ENCODE results near the gene POU6F2. TPM values are rescaled to one million over a fixed set of nuclear protein-coding genes. Genes with fewer than 3 reads are reported as not detected.

Gene POU6F2
- total RNA-seq, 1 experiment from 2014 or later: not detected

GRCh38 chr7:39069896-39070881, 92.5 kb downstream of the POU6F2 start:
- no peak for DNase-seq (ENCODE audit: low spot score)

- DNase-seq (ENCODE audit: low spot score): no peak
These were observed 93.4 kb downstream of the POU6F2 start for GRCh38 chr7:39071116-39071515.

- DNase-seq (ENCODE audit: low spot score): no peak
These were observed 95.7 kb downstream of the POU6F2 start for GRCh38 chr7:39073432-39073831.

DNA sequence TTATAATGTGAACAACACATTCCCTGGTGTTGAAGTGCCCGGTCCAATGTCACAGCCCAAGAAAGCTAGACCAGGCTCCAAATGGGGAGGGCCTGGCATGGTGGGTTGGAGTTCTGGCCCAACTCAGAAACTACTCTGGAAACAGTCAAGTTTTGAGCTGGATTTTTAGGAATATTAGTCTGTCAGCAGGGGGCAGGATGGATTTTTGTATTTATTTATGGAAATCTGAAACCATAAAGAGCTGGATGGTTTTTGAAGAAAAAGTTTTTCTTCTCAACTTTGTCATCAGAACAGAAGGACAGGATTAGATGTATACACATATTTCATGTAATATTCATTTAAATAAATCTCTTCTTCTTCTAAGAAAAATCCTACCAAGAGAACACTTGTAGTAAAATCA, 97.5 kb downstream of the POU6F2 start:
- DNase-seq (ENCODE audit: low spot score): peak; percentile 8

DNA sequence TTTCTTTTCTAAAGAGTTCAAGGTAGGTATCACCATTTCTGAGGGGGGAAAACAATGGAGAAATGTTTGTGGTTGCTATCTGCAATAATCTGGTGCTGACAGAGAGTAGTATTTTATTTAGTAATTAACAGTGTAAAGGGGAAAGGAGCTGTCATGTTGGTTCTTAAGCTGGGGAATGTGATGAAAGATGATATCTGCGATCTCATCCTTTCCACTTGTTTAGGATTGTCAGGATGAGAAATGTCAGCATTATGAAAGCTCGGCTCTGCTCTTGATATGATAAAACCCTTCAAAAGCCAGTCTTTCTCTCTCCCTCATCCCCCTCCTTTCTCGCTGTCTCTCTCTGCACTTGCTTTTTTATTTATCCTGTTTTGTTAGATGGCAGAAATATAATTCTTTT, 106.1 kb downstream of the POU6F2 start:
- no peak for DNase-seq (ENCODE audit: low spot score)

DNA sequence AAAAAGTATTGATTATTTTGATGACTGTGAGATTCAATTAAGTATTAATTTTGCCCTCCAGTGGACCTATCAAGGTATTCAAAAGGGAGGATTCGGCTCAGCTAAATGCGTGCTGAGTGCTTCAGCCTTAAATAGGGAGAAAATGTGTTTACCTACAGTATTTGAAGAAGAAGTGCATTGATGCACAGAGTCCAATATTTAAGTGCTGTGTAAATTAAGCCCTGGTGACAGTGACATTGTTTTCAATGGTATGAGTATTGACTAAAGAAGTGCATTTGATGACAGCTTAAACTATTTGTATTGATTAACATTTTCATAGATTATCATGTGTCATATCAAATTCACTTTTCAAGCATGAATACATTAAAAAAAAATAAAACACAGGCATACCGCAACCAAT, 106.6 kb downstream of the POU6F2 start:
- DNase-seq (ENCODE audit: low spot score): no peak

DNA sequence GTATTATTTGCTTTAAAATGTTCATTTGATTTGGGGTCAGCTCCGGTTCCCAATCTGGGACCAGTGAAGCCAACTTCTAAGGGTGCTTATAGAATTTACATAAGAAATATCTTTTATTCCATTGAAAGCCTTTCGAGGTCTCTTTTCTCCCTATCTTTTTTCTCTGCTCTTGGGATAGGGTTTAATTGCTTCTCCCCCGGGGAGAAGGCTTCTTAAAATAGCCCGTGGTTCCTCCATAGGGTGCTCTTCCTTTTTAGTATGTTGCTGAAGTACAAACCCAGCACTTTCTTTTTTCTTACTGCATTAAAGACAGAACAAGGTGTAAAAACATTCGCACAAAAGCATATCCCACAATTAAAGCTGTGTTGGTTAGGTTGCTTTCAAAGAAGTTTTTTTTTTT, 107.5 kb downstream of the POU6F2 start:
- DNase-seq (ENCODE audit: low spot score): no peak

- peak; percentile 52 for DNase-seq (ENCODE audit: low spot score)
These were observed 107.9 kb downstream of the POU6F2 start for GRCh38 chr7:39085590-39086049.

GRCh38 chr7:39086638-39087360, 109.1 kb downstream of the POU6F2 start:
- DNase-seq (ENCODE audit: low spot score): no peak

DNA sequence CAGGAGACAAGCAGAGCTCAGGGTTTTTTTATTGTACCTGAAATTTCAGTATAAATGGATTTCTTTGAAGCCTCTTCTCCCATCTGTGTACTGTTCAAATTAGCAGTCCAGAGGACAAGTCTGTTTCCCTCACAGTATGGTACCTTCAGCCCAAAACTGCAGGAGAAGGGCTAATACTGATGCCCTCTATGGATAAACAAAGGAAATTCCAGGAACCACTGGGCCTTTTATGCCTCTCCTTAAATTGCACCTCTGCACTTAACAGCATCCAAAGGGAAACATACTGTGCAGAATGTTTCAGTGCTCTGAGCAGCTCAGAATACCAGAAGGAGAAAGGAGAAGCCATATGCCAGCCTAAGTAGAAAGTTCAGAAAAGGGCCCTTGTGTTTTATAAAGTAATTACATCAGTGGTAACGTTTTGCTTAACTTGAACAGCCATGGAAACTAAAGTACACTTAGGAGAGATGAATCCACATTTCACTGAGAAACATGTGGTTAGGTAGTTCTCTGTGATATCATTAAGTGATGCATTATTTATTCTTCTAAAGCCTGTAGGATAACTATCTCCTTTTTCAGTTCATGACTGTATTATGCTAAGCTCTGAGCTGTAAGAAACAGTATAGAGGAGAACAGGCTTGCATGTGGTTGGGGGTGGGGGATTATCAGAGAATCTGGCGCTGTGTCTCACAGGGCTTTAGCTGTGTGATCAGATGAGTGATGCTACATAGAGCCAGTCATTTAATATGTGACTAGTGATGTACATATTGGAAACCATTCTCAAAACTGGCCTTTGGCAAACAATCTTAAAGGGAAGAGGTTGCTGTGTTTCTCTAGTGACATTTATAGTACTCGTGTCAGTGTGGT, 111.3 kb downstream of the POU6F2 start:
- DNase-seq (ENCODE audit: low spot score): no peak

- DNase-seq (ENCODE audit: low spot score): no peak
These were observed 113.4 kb downstream of the POU6F2 start for GRCh38 chr7:39091145-39091544.

DNA sequence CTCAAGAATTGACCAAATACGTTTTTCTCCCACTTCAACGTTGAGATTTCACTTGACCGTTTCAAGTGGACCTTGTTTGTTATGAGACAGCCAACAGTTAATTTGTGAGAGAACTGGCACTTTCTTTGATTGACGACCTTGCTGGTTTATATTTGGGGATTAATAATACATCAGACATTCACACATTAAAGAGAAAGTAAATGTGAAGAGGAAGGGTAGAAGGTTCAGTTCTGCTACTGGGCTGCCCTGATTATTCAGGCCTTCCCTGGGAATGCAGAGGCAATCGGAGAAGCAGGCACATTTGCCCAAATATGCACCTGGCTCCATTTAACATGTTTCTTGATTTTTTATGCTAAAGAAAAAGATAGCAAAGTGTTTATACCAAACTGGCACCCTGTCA, 114.1 kb downstream of the POU6F2 start:
- no peak for DNase-seq (ENCODE audit: low spot score)

- no peak for DNase-seq (ENCODE audit: low spot score)
These were observed 117.0 kb downstream of the POU6F2 start for GRCh38 chr7:39094731-39095130.

DNA sequence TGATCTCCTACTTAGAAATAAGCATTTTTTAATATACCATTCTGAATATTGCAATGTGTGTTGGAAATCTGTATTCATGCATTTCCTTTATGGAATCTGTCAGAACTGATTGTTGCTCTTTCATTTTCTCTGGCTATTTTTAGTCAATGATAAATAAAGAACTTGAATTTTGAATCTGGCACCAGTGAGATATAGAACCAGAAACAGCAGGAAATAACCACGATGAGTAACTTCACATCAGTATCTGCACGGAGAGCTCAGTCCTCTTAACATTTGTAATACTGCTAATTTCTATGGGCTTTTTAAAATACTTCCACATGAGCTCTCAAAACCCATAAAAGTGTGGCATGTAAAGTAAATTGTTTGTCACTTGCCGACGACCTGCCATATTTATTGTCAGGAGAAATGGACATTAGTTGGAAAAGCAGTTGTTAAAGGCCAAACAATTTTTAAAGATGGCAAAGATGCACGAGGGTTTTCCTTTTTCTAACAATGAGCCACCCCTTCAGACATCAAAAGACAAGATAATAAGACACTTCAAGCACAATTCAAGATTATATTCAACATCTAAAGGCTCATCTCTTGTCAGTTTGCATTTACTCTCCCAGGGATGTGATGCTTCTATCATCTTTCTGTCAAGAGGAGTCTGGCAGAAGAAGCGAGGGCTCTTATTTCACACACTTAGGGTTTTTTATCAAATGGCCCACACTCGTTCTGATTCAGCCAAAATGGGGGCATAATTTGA, 118.3 kb downstream of the POU6F2 start:
- DNase-seq (ENCODE audit: low spot score): peak; percentile 13

- no peak for DNase-seq (ENCODE audit: low spot score)
These were observed 120.8 kb downstream of the POU6F2 start for GRCh38 chr7:39098506-39098905.

GRCh38 chr7:39099146-39099545, 121.4 kb downstream of the POU6F2 start:
- DNase-seq (ENCODE audit: low spot score): peak; percentile 63

DNA sequence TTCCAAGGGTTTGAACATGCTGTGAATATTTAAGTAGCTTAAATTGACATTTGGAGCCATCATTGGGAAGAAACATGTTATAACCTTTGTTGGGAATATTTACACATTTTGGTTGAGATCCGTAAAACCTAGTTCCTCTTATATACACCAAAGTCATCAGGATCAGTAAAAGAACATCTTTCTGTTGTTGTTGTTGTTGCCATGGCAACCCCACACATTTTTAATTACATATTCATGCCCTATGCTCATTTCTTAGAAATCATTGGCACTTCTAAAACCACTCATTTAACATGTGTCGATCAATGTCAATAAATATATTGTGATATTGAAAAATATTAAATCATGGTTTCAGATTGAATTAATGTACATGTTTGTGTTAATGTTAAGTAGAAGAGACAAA, 122.6 kb downstream of the POU6F2 start:
- no peak for DNase-seq (ENCODE audit: low spot score)

DNA sequence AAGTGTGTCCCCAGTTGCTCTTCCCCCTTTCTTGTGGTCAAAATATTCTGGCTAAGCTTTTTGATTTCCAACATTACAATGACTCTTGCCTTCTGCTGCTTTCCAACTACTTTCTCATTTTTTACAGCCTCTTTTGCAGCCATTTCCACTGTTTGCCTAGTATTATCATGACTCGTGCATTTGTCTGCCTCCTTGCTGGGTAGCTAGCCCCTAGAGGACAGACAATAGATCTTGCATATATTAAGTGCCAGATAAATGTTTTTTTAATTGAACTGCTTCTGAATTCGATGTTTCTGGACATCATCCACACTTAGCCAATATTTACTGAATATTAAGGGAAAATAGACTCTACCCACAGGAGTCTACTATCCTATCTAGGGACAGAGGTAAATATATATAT, 124.5 kb downstream of the POU6F2 start:
- no peak for DNase-seq (ENCODE audit: low spot score)

GRCh38 chr7:39105720-39106119, 128.0 kb downstream of the POU6F2 start:
- no peak for DNase-seq (ENCODE audit: low spot score)

GRCh38 chr7:39125846-39126245, 148.1 kb downstream of the POU6F2 start:
- no peak for DNase-seq (ENCODE audit: low spot score)

GRCh38 chr7:39127058-39127457, 149.3 kb downstream of the POU6F2 start:
- DNase-seq (ENCODE audit: low spot score): no peak

Measured in A172 (cell line).